Right atrium auricular region (tissue), 2 donors: ENCODE data around the gene GNGT1. TPM values are rescaled to one million over a fixed set of nuclear protein-coding genes. Genes with fewer than 3 reads are reported as not detected.

ENCODE experiments used
- DNase-seq: peaks from one replicate; pipeline ENCODE4 v3.0.0-alpha.2; 2019; ENCODE audit warnings: low spot score
- H3K27ac ChIP-seq, 2 donors: fragments of 200-600 bp; sonication (generic); 1 replicate in 1 of 2; 2 replicates in 1 of 2; pipeline ENCODE4 v1.5.1; 2016 to 2019
- H3K27me3 ChIP-seq, 2 donors: fragments of 200-600 bp; sonication (generic); one replicate each; pipeline versions ENCODE4 v1.5.1 to v1.6.0; 2017 to 2019
- H3K36me3 ChIP-seq: fragments of 200-600 bp; sonication (generic); one replicate; pipeline ENCODE4 v1.5.1; 2016
- H3K4me1 ChIP-seq, 2 donors: fragments of 200-600 bp; sonication (generic); one replicate each; pipeline versions ENCODE4 v1.5.1 to v1.6.0; 2017 to 2019
- H3K4me3 ChIP-seq, 2 donors: fragments of 200-600 bp; sonication (generic); 1 replicate in 1 of 2; 2 replicates in 1 of 2; pipeline ENCODE4 v1.5.1; 2017 to 2019; ENCODE audit warnings: mild to moderate bottlenecking in 1 of 2, moderate library complexity in 1 of 2
- H3K9me3 ChIP-seq, 2 donors: fragments of 200-600 bp; sonication (generic); one replicate each; pipeline ENCODE4 v1.5.1; 2019
- total RNA-seq, 2 donors: library from RNA; depleted of rRNA; stranded (reverse); fragments of >200 nt; gene quantifications; one replicate each; pipeline ENCODE4 v1.1.0, GENCODE V29; 2016
- TF ChIP-seq, protein P1 (sequence below), 2 donors: fragments of 200-600 bp; sonication (generic); IDR thresholded peaks; one replicate each; pipeline ENCODE4 v1.5.1; 2019; ENCODE audit warnings: antibody characterized with exemption in 2 of 2

Gene GNGT1
- total RNA-seq, 2 donors from 2014 or later = not detected

DNA sequence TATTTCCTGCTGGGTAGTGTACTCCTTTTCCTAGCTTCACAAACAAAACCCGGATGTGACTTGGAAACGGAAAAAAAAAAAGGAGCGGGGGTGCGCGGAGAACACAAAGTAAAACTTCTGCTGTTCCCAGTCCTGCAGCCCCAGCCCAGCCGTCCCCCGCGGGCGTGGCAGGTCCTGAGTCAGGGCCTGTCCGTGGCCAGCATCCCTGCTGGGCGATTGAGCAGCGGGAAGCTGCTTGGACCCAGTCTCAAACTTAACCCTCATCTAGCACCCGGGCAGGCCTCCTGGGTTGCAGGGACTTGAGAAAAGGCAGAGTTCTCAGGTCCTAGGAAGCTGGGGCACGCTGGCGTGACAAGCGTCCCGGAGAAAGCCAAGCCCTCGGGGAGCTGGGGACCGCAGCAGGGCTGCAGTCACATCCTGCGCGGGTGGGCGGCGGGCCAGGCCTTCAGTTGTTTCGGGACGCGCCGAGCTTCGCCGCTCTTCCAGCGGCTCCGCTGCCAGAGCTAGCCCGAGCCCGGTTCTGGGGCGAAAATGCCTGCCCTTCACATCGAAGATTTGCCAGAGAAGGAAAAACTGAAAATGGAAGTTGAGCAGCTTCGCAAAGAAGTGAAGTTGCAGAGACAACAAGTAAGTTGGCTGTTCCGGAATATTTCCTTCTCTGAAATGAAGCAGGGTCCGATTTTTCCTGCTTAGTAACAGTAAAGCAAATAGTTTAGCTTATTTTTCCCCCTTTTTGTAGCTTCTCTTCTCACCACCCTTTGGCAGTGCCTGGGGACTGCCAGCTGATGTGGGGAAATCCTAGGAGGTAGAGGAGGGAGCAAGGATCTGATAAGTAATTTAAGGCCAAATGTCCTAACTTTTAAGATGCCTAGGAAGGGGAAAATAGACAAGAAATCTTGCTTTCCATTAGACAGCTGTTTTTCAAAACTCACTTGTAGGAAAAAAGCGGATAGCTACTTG is 15.5 kb downstream of the GNGT1 start, which contains the start of gene GNG11:
TSS of gene GNG11 (plus strand) at position 129 of the 960 bp plus-strand sequence. CDS start at position 532, 403 bp downstream.
- Histone ChIP-seq H3K4me1 (peaks cover 0 to 28% of the 10 kb centered on the region in 2 donors), H3K36me3 (peaks cover 10% of the 10 kb centered on the region), H3K9me3 (no peaks in the 10 kb centered on the region), H3K27ac (peak within 1 kb of the TSS; percentile 88 to 91), H3K27me3 (no peaks in the 10 kb centered on the region), H3K4me3 (peak within 1 kb of the TSS; percentile 47 to 66)
- peak; percentile 79 for DNase-seq
- TF ChIP-seq, protein P1, sequence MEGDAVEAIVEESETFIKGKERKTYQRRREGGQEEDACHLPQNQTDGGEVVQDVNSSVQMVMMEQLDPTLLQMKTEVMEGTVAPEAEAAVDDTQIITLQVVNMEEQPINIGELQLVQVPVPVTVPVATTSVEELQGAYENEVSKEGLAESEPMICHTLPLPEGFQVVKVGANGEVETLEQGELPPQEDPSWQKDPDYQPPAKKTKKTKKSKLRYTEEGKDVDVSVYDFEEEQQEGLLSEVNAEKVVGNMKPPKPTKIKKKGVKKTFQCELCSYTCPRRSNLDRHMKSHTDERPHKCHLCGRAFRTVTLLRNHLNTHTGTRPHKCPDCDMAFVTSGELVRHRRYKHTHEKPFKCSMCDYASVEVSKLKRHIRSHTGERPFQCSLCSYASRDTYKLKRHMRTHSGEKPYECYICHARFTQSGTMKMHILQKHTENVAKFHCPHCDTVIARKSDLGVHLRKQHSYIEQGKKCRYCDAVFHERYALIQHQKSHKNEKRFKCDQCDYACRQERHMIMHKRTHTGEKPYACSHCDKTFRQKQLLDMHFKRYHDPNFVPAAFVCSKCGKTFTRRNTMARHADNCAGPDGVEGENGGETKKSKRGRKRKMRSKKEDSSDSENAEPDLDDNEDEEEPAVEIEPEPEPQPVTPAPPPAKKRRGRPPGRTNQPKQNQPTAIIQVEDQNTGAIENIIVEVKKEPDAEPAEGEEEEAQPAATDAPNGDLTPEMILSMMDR (IDR thresholded peaks at IDR 0.05) = peak in 1 of 2 donors; percentile 14

DNA sequence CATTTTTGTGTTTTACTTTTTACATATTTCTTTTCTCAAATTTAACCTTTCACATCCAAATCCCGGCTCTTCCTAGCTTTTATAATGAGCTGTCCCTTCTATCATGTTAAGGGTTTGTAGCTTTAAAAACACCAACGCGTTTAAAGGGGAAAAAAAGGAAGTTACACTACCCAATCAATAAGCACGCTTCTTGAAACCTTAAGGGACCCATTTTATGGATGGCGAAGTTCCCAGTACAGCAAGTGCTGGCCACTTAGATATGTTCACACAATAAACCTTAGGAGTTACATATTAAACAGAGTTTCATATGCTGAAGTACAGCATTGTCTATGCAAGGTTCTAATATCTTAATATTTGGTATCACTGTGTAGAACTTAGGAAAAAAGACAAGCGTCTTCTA is 16.9 kb downstream of the GNGT1 start:
- Histone ChIP-seq H3K27ac (peak overlapping the region; percentile 88 to 91), H3K36me3 (peaks cover 12% of the 10 kb centered on the region), H3K4me3 (peak overlapping the region; percentile 47 to 66), H3K9me3 (no peaks in the 10 kb centered on the region), H3K27me3 (no peaks in the 10 kb centered on the region), H3K4me1 (peaks cover 0 to 39% of the 10 kb centered on the region in 2 donors)
- TF ChIP-seq, protein P1 (IDR thresholded peaks at IDR 0.05) = no peak
- DNase-seq = no peak

DNA sequence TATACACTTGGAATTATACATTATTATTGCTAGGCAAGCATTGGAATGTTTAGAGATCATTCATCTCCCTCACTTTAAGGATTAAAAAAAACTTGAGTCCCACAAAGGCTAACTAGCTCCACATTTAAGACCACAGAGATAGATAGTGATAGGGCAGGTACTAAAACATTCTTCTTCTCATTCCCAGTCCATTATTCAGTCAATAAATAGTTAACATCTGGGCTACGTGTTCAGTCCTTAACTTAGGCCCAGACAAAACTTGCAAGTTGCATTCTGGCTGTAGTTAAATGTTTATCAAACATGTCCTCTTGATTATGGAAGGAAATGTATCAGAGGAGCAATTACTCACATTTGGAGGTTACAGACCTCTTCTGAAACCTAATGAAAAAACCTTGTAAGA is 17.6 kb downstream of the GNGT1 start:
- TF ChIP-seq, protein P1 (IDR thresholded peaks at IDR 0.05) = no peak
- H3K27ac ChIP-seq = peak overlapping the region; percentile 88 to 91
- no peaks in the 10 kb centered on the region for H3K9me3 ChIP-seq

DNA sequence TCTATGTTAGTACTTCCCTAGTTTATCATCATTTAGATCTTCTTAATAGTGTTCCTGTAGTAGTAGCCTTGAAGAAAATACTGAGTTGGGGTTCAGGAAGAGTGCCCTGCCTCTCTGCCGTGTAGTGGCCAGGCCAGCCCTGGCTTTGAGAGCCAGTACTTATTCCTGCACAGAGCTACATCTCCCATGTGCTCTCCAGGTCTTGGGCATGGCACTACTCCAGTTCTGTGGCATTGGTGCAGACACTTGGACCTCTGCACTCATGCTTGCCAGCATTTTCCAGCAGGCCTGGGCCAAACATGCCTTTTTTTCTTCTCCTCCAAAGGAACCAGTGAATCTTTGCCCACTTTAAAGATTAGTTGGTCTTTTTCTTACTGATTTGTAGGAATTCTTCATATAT is 20.4 kb downstream of the GNGT1 start:
- Histone ChIP-seq H3K4me3 (no peak overlapping the region), H3K9me3 (no peaks in the 10 kb centered on the region), H3K36me3 (peaks cover 12% of the 10 kb centered on the region), H3K27me3 (no peaks in the 10 kb centered on the region), H3K4me1 (peaks cover 0 to 27% of the 10 kb centered on the region in 2 donors), H3K27ac (peak overlapping the region in 1 of 2 donors; percentile 20)
- TF ChIP-seq, protein P1 (IDR thresholded peaks at IDR 0.05) = no peak
- no peak for DNase-seq

More for the DNA sequence above, 17.6 kb downstream of the GNGT1 start:
- peaks cover 12% of the 10 kb centered on the region for H3K36me3 ChIP-seq
- no peaks in the 10 kb centered on the region for H3K27me3 ChIP-seq
- peaks cover 0 to 39% of the 10 kb centered on the region in 2 donors for H3K4me1 ChIP-seq
- no peak for DNase-seq
- peak overlapping the region; percentile 47 to 66 for H3K4me3 ChIP-seq

DNA sequence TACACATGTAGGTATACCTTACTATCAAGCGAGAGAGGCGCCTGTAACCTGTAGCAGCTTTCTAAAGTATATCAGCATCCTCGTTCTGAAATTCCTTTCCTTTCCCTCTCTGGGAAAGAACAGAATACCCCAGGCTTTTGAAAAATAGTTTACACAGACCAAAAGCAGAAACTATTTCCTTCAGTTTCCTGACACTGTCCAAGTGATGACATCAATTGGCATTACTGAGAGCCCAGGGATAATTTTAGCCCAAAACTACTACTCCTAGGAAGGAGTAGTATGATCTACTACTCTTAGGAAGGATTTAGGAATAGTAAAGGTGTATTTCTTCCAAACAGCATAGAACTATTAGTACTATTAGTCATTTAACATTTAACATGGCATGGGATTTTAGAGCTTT is 21.2 kb downstream of the GNGT1 start:
- H3K27ac ChIP-seq = peak overlapping the region; percentile 20 to 36
- H3K9me3 ChIP-seq = no peaks in the 10 kb centered on the region
- H3K4me3 ChIP-seq = no peak overlapping the region
- no peaks in the 10 kb centered on the region for H3K27me3 ChIP-seq
- peaks cover 0 to 27% of the 10 kb centered on the region in 2 donors for H3K4me1 ChIP-seq
- peaks cover 12% of the 10 kb centered on the region for H3K36me3 ChIP-seq
- no peak for DNase-seq
- TF ChIP-seq, protein P1 (IDR thresholded peaks at IDR 0.05) = no peak
